Neural progenitor cell (in vitro differentiated cells): ENCODE results near the gene IPO9. TPM values are rescaled to one million over a fixed set of nuclear protein-coding genes. Genes with fewer than 3 reads are reported as not detected.

Experiments used
- DNase-seq: peaks from one replicate; pipeline ENCODE4 v3.0.0-alpha.2; 2016; ENCODE audit warnings: low spot score
- H2AFZ ChIP-seq: fragments of 200-600 bp; sonication (generic); replicated peaks from 2 replicates; pipeline ENCODE4 v1.6.1; 2016; ENCODE audit warnings: antibody characterized with exemption
- H3F3A ChIP-seq: fragments of 200-600 bp; sonication (generic); 2 replicates; pipeline ENCODE4 v1.6.1; 2016; ENCODE audit warnings: antibody characterized with exemption, low read depth
- H3K27ac ChIP-seq: fragments of 200-600 bp; sonication (generic); 2 replicates; pipeline ENCODE4 v1.5.1; 2016; ENCODE audit warnings: mild to moderate bottlenecking
- H3K27me3 ChIP-seq: fragments of 200-600 bp; sonication (generic); 2 replicates; pipeline ENCODE4 v1.6.1; 2016; ENCODE audit warnings: mild to moderate bottlenecking, moderate library complexity
- H3K36me3 ChIP-seq: fragments of 200-600 bp; sonication (generic); 2 replicates; pipeline ENCODE4 v1.5.1; 2016
- H3K4me1 ChIP-seq: fragments of 200-600 bp; sonication (generic); 2 replicates; pipeline ENCODE4 v1.6.1; 2016; ENCODE audit warnings: mixed run types
- H3K4me2 ChIP-seq: fragments of 200-600 bp; sonication (generic); 2 replicates; pipeline ENCODE4 v1.6.1; 2016
- H3K4me3 ChIP-seq: fragments of 200-600 bp; sonication (generic); 2 replicates; pipeline ENCODE4 v1.5.1; 2016
- H3K79me2 ChIP-seq: fragments of 200-600 bp; sonication (generic); 2 replicates; pipeline ENCODE4 v1.6.1; 2016; ENCODE audit warnings: low read depth
- H3K9ac ChIP-seq: fragments of 200-600 bp; sonication (generic); 2 replicates; pipeline ENCODE4 v1.6.1; 2016
- H3K9me3 ChIP-seq: fragments of 200-600 bp; sonication (generic); 2 replicates; pipeline ENCODE4 v1.5.1; 2016; ENCODE audit warnings: low read depth
- H4K20me1 ChIP-seq: fragments of 200-600 bp; sonication (generic); 2 replicates; pipeline ENCODE4 v1.6.1; 2016; ENCODE audit warnings: low read depth
- H3K27ac Mint-ChIP-seq: 3 replicates; pipeline ENCODE4 v1.8.0; 2021; ENCODE audit warnings: mixed read lengths
- H3K27me3 Mint-ChIP-seq: 2 replicates; pipeline ENCODE4 v1.8.0; 2022; ENCODE audit warnings: low read depth, mild to moderate bottlenecking, inconsistent platforms, moderate library complexity, mixed read lengths; ENCODE audit not compliant: insufficient read depth
- H3K36me3 Mint-ChIP-seq: 3 replicates; pipeline ENCODE4 v1.8.0; 2021; ENCODE audit warnings: mixed read lengths
- H3K4me1 Mint-ChIP-seq: 3 replicates; pipeline ENCODE4 v1.8.0; 2021; ENCODE audit warnings: mixed read lengths
- H3K4me3 Mint-ChIP-seq: 3 replicates; pipeline ENCODE4 v1.8.0; 2021; ENCODE audit warnings: mild to moderate bottlenecking, moderate library complexity, mixed read lengths
- H3K9me3 Mint-ChIP-seq: 3 replicates; pipeline ENCODE4 v1.8.0; 2020; ENCODE audit warnings: mixed read lengths
- CTCF ChIP-seq: fragments of 200-600 bp; sonication (generic); IDR thresholded peaks from 2 replicates; pipeline ENCODE4 v1.5.1; 2017; ENCODE audit warnings: antibody characterized with exemption, mild to moderate bottlenecking
- EZH2 ChIP-seq: fragments of 200-600 bp; sonication (generic); IDR thresholded peaks from 2 replicates; pipeline ENCODE4 v1.6.1; 2017; ENCODE audit warnings: antibody characterized with exemption, mild to moderate bottlenecking, moderate library complexity
- EZH2phosphoT487 ChIP-seq: fragments of 200-600 bp; sonication (generic); IDR thresholded peaks from 2 replicates; pipeline ENCODE4 v1.6.1; 2017; ENCODE audit warnings: antibody characterized with exemption
- total RNA-seq: library from RNA; depleted of rRNA; stranded (reverse); fragments of >200 nt; gene quantifications from 2 replicates; pipeline ENCODE4 v1.2.3, GENCODE V29; 2015; ENCODE audit warnings: low replicate concordance

IPO9 gene
- total RNA-seq, 1 donor from 2014 or later: 63.2 TPM

DNA sequence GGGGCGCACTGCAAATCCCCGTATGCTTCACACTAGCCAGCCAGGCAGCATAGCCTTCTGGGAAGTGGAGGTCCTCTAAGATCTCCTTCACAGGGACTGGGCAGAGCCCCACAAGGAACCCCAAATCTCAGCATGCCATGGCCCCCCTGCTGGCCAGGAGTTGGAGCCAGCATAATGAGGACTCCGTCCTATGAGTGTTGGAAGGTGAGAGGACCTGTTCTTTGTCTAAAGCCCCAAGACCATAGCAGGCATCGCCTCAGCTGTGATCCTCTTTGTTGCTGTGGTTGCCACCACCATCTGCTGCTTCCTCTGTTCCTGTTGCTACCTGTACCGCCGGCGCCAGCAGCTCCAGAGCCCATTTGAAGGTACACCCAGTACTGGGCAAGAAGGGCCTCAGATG is 61.3 kb downstream of the IPO9 start:
- Histone ChIP-seq H3K4me1 (peaks cover 17% of the 10 kb centered on the region), H3K4me3 (no peak overlapping the region), H3K36me3 (no peaks in the 10 kb centered on the region), H3F3A (peaks cover 9% of the 10 kb centered on the region), H3K79me2 (no peaks in the 10 kb centered on the region), H3K27me3 (peaks cover 14% of the 10 kb centered on the region), H4K20me1 (no peaks in the 10 kb centered on the region), H3K9me3 (no peaks in the 10 kb centered on the region), H3K9ac (no peak overlapping the region), H3K27ac (no peak overlapping the region), H2AFZ (no peak overlapping the region), H3K4me2 (no peak overlapping the region)
- no peak for TF ChIP-seq EZH2
- no peak for TF ChIP-seq CTCF
- TF ChIP-seq EZH2phosphoT487: no peak
- Mint-ChIP-seq H3K4me3 (peak overlapping the region; percentile 35), H3K36me3 (no peaks in the 10 kb centered on the region), H3K4me1 (peaks cover 23% of the 10 kb centered on the region), H3K9me3 (no peaks in the 10 kb centered on the region), H3K27me3 (peaks cover 13% of the 10 kb centered on the region), H3K27ac (no peak overlapping the region)
- DNase-seq: no peak

DNA sequence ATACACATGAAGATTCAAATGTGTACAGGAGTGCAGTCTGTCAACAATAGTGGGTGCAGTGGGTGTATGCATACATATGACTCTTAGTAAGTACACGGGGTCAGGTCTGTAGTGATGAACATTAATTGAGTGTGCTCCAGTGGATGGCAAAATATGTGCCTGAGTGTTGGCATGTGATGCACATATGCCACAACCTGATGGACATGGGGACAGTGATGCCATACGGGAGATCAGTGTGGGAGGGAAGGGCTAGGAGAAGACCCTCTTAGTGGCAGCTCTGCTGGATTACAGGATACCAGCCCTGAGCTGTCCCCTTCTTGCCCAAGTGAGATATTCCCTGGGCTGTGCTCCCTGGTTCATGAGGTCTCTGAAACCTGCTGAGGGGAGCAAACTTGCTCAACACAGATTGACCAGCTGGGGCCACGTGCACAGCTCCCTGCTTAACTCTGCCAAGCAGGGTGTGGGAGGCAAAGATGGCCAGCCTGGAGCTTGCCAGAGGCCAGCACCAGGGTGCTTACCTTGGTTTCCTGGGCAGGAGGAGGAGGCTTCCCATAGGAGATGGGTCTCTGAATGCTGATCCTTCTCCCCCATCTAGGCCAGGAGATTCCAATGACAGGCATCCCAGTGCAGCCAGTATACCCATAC is 62.0 kb downstream of the IPO9 start:
- H3K4me3 Mint-ChIP-seq: no peak overlapping the region
- peaks cover 24% of the 10 kb centered on the region for H3K4me1 Mint-ChIP-seq
- Histone ChIP-seq H3K4me1 (peaks cover 17% of the 10 kb centered on the region), H3K27me3 (peaks cover 14% of the 10 kb centered on the region), H4K20me1 (no peaks in the 10 kb centered on the region), H3K9ac (no peak overlapping the region), H3K4me3 (no peak overlapping the region), H3K27ac (no peak overlapping the region), H3F3A (peaks cover 9% of the 10 kb centered on the region), H3K36me3 (no peaks in the 10 kb centered on the region), H3K9me3 (no peaks in the 10 kb centered on the region), H3K4me2 (no peak overlapping the region), H3K79me2 (no peaks in the 10 kb centered on the region), H2AFZ (no peak overlapping the region)
- H3K36me3 Mint-ChIP-seq: no peaks in the 10 kb centered on the region
- no peak for DNase-seq
- no peak overlapping the region for H3K27ac Mint-ChIP-seq
- TF ChIP-seq EZH2phosphoT487 (no peak), CTCF (no peak), EZH2 (no peak)
- no peaks in the 10 kb centered on the region for H3K9me3 Mint-ChIP-seq
- peaks cover 13% of the 10 kb centered on the region for H3K27me3 Mint-ChIP-seq

DNA sequence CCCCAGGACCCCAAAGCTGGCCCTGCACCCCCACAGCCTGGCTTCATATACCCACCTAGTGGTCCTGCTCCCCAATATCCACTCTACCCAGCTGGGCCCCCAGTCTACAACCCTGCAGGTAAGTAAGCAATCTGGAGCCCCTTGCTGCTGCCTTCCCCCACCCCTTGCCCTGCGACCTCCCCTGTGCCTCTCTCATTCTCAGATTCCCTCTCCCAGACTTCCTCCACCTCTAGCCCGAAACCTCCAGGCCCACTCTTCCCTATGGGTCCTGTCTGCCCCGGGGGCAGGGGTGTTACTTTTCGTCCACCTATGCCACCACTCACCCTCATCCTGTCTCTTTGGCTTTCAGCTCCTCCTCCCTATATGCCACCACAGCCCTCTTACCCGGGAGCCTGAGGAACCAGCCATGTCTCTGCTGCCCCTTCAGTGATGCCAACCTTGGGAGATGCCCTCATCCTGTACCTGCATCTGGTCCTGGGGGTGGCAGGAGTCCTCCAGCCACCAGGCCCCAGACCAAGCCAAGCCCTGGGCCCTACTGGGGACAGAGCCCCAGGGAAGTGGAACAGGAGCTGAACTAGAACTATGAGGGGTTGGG is 62.6 kb downstream of the IPO9 start:
- Histone ChIP-seq H3K36me3 (no peaks in the 10 kb centered on the region), H3K9ac (no peak overlapping the region), H3K27ac (no peak overlapping the region), H3K4me1 (peaks cover 17% of the 10 kb centered on the region), H3K4me3 (no peak overlapping the region), H4K20me1 (no peaks in the 10 kb centered on the region), H3K9me3 (no peaks in the 10 kb centered on the region), H3F3A (peaks cover 9% of the 10 kb centered on the region), H2AFZ (no peak overlapping the region), H3K79me2 (no peaks in the 10 kb centered on the region), H3K27me3 (peaks cover 14% of the 10 kb centered on the region), H3K4me2 (no peak overlapping the region)
- DNase-seq: no peak
- peaks cover 28% of the 10 kb centered on the region for H3K4me1 Mint-ChIP-seq
- no peaks in the 10 kb centered on the region for H3K9me3 Mint-ChIP-seq
- no peak overlapping the region for H3K27ac Mint-ChIP-seq
- H3K4me3 Mint-ChIP-seq: no peak overlapping the region
- H3K36me3 Mint-ChIP-seq: no peaks in the 10 kb centered on the region
- TF ChIP-seq CTCF (no peak), EZH2phosphoT487 (no peak), EZH2 (no peak)
- peaks cover 15% of the 10 kb centered on the region for H3K27me3 Mint-ChIP-seq
